HL-60 (cell line): ENCODE measurements around the gene ZNF622.

Experiments used
- DNase-seq, 2 experiments: peaks; one replicate each; pipeline ENCODE4 v3.0.0-alpha.2; 2010 to 2020; ENCODE audit warnings: low read depth in 1 of 2, low spot score in 1 of 2
- H3K27ac ChIP-seq: fragments of 250-450 bp; sonication (Bioruptor Pico); replicated peaks from 2 replicates; pipeline ENCODE4 v1.5.1; 2020; ENCODE audit warnings: mild to moderate bottlenecking, moderate library complexity
- H3K27me3 ChIP-seq: fragments of 250-450 bp; sonication (Bioruptor Pico); 2 replicates; pipeline ENCODE4 v1.5.1; 2021; ENCODE audit warnings: mild to moderate bottlenecking, moderate library complexity; ENCODE audit not compliant: insufficient read depth, poor library complexity, severe bottlenecking
- H3K4me3 ChIP-seq: replicated peaks from 2 replicates; pipeline ENCODE4 v1.5.1; 2011; ENCODE audit warnings: mild to moderate bottlenecking, control low read depth, low read length; ENCODE audit not compliant: insufficient read depth
- CTCF ChIP-seq: IDR thresholded peaks from one replicate; pipeline ENCODE4 v1.5.1; 2011; ENCODE audit warnings: low read length, control low read depth, inconsistent platforms; ENCODE audit not compliant: insufficient read depth
- GABPA ChIP-seq: IDR thresholded peaks from 2 replicates; pipeline ENCODE4 v1.6.1; 2012; ENCODE audit warnings: low read depth
- POLR2AphosphoS5 ChIP-seq: IDR thresholded peaks from 2 replicates; pipeline ENCODE4 v1.6.1; 2012; ENCODE audit warnings: low read depth
- REST ChIP-seq: IDR thresholded peaks from 2 replicates; pipeline ENCODE4 v1.6.1; 2012; ENCODE audit warnings: low read depth; ENCODE audit not compliant: insufficient replicate concordance
- SPI1 ChIP-seq: IDR thresholded peaks from 2 replicates; pipeline ENCODE4 v1.6.1; 2012; ENCODE audit warnings: low read depth, mild to moderate bottlenecking, borderline replicate concordance

ZNF622 gene

DNA sequence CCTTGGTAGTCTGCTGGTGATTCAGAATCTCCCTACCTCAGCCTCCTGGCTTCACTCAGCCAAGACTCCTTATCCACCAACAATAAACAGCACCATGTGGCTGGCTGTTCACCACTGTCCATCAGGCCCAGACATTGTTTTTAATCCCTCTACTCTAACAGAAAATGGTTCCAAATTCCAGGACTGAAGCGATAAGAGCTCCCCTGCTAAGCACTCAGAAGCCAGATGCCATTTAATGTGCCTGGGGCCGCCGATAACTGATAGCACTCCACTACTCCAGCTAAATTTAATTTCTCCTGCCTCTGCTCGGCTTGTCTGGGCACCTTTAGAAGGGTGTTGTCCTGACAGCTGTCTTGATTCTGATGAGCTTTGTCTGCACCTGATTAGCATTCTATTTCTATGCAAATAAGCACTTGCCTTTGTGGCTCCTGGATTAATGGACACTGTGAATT lies 47.1 kb downstream of the ZNF622 start:
- Histone ChIP-seq H3K27ac (no peak overlapping the region), H3K27me3 (no peaks in the 10 kb centered on the region), H3K4me3 (no peak overlapping the region)
- TF ChIP-seq GABPA (no peak), SPI1 (no peak), POLR2AphosphoS5 (no peak), REST (no peak), CTCF (no peak)
- no peak for DNase-seq

DNA sequence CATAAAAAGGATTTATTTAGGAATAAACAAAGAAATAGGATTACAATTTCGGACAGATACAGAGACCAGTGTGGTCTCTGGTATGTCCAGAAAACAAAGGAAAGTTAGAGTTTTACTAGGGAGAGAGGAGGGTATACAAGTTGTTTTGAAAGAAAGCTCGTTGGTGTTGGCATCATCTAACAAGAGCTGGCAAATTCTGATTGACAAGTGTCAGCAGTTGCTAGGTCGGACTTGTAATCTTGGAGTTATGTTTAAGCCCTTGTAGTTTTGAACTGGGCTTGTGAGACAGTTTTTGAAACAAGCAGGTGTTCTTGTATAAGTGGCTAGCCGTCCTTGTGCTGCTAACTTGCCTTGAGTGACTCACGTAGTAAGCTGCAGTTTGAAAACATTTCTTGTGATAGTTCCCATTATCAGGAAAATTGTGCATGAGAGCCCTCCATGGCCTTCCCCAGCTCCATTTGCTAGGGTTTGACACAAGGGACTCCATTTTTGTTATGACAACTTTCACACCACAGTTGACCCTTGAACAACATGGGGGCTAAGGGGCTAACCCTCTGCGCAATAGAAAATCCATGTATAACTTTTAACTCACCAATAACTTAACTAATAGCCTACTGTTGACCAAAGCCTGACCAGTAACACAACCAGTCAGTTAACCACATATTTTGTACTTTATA lies 48.1 kb downstream of the ZNF622 start:
- no peak for DNase-seq
- H3K4me3 ChIP-seq: no peak overlapping the region
- H3K27ac ChIP-seq: no peak overlapping the region
- H3K27me3 ChIP-seq: no peaks in the 10 kb centered on the region
- TF ChIP-seq GABPA (no peak), CTCF (no peak), REST (no peak)

- H3K4me3 ChIP-seq: no peak overlapping the region
- no peak for TF ChIP-seq POLR2AphosphoS5
- TF ChIP-seq SPI1: no peak
- no peak overlapping the region for H3K27ac ChIP-seq
- H3K27me3 ChIP-seq: no peaks in the 10 kb centered on the region
- DNase-seq: no peak
These were observed 50.7 kb downstream of the ZNF622 start for GRCh38 chr5:16414861-16415260.

DNA sequence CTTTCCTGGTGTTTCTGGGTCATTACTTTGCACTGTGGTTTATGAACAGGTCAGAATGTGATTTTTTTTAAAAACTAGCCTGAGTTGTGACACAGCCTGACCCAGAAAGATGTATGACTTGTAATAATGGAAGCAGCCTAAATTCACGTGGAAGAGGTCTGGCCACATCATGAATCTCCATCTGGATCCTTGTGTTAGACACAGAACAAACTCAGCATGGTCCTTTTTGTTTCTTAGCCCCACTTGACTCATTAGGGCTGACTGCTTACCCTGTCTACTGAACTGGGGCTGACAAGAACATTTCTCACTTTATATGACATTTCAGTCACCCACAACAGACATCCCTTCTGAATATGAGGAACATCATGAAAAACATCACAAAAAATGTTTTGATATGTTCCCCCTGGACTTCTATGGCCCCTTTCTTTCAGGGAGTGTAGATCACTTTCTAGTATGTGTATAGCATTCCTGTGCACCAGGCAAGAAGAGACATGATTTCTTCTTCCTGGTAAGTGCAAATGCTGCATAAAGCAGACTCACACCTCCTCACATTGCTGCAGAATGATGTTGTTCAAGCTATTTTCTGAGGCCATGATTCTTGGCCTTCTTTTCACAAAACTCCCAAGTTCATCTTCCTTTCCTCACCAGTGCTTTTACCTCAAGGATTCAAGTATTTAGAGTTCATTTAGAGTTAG lies 52.3 kb downstream of the ZNF622 start:
- Histone ChIP-seq H3K4me3 (no peak overlapping the region), H3K27ac (no peak overlapping the region), H3K27me3 (no peaks in the 10 kb centered on the region)
- DNase-seq: no peak
- TF ChIP-seq GABPA (no peak), CTCF (no peak), REST (no peak), POLR2AphosphoS5 (no peak), SPI1 (no peak)
